GM12891 (cell line): Measurements from ENCODE around the gene SEH1L.

Experiments
- PAX5 ChIP-seq: IDR thresholded peaks from 2 replicates; pipeline ENCODE4 v1.6.1; 2011; ENCODE audit warnings: low read length, moderate library complexity, mild to moderate bottlenecking; ENCODE audit not compliant: insufficient read depth, severe bottlenecking
- POLR2A ChIP-seq: IDR thresholded peaks from 2 replicates; pipeline ENCODE4 v1.6.1; 2011; ENCODE audit warnings: low read depth, low read length, control low read depth
- POLR2AphosphoS5 ChIP-seq: IDR thresholded peaks from 2 replicates; pipeline ENCODE4 v1.6.1; 2011; ENCODE audit warnings: low read depth, low read length, control low read depth
- SPI1 ChIP-seq: IDR thresholded peaks from 2 replicates; pipeline ENCODE4 v1.6.1; 2011; ENCODE audit warnings: low read depth, low read length, control low read depth
- TAF1 ChIP-seq: IDR thresholded peaks from 2 replicates; pipeline ENCODE4 v1.6.1; 2011; ENCODE audit warnings: low read depth, low read length, control low read depth

DNA sequence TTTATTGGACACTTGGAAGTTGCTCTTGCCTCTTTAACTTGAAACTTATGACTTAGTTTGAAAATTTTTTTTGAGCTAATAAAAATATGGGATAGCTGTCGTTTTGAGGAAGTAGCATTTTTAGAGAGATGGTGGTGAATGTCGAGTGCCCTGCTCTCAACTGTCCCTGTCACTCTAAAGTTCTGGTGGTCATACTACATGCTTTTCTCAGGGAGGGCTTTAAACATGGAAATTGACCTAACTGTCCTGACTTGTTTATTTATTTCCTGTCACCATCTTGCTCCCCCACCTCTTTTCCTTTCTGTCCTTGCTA lies 59.4 kb downstream of the SEH1L start:
- TF ChIP-seq POLR2A = no peak
- no peak for TF ChIP-seq TAF1
- TF ChIP-seq POLR2AphosphoS5 = no peak
- TF ChIP-seq SPI1 = 0 out of 2 replicates have a peak, but pooled peaks have one; percentile 14
- no peak for TF ChIP-seq PAX5
